Measurements from ENCODE around the gene TMIGD3. TPM values are rescaled to one million over a fixed set of nuclear protein-coding genes. Genes with fewer than 3 reads are reported as not detected.

TMIGD3 gene
- polyA plus RNA-seq, 1 donor (not counting 4 experiments of a cell fraction or from before 2014, with no cell fraction given): not detected

- Histone ChIP-seq H3K9me3 (ENCODE audit: control insufficient read depth, low read depth, low read length) (no peaks in the 10 kb centered on the region), H4K20me1 (ENCODE audit: control insufficient read depth, extremely low read depth, insufficient read depth, low read length) (no peaks in the 10 kb centered on the region), H3K27me3 (ENCODE audit: control insufficient read depth, extremely low read depth, insufficient read depth, low read length) (no peaks in the 10 kb centered on the region), H3K4me1 (ENCODE audit: control insufficient read depth, extremely low read depth, insufficient read depth, low read length) (no peaks in the 10 kb centered on the region), H3K79me2 (ENCODE audit: control insufficient read depth, insufficient read depth, low read length) (no peaks in the 10 kb centered on the region), H3K9ac (ENCODE audit: control insufficient read depth, extremely low read depth, insufficient read depth, low read length) (no peak overlapping the region), H3K27ac (ENCODE audit: control insufficient read depth, insufficient read depth, low read length) (no peak overlapping the region), H2AFZ (ENCODE audit: control insufficient read depth, low read length) (no peak overlapping the region), H3K4me3 (ENCODE audit: control insufficient read depth in 2 of 3, extremely low read depth in 1 of 3, insufficient read depth in 2 of 3, low read depth in 1 of 3, low read length in 3 of 3) (no peak overlapping the region), H3K4me2 (ENCODE audit: control insufficient read depth, extremely low read depth, insufficient read depth, low read depth, low read length) (no peak overlapping the region), H3K36me3 (ENCODE audit: control insufficient read depth in 2 of 2, extremely low read depth in 1 of 2, insufficient read depth in 2 of 2, low read length in 2 of 2) (peaks cover 0 to 1% of the 10 kb centered on the region in 2 experiments), H3K9me1 (ENCODE audit: control insufficient read depth, extremely low read depth, insufficient read depth, low read length) (no peaks in the 10 kb centered on the region)
- DNase-seq (ENCODE audit: low read depth, low spot score) (no peak), FAIRE-seq (no peak)
- no peak for TF ChIP-seq EZH2 (IDR thresholded peaks at IDR 0.05; ENCODE audit: low read length)
- TF ChIP-seq CTCF (optimal IDR thresholded peaks at IDR 0.05 in 1 of 3, IDR thresholded peaks at IDR 0.05 in 1 of 3, conservative IDR thresholded peaks at IDR 0.05 in 1 of 3; ENCODE audit: extremely low read depth in 1 of 3, insufficient read depth in 2 of 3, low read length in 3 of 3): no peak
- dilution Hi-C loops (cut with MboI; ENCODE audit: extremely low pct_ligation_motif_present, low sequenced_read_pairs): no loop called here
These were observed 35.3 kb downstream of the TMIGD3 start for GRCh38 chr1:111467865-111468716.

GRCh38 chr1:111466480-111466879 lies 37.0 kb downstream of the TMIGD3 start:
- no peak overlapping the region for H3K4me3 ChIP-seq (ENCODE audit: control insufficient read depth in 2 of 3, extremely low read depth in 1 of 3, insufficient read depth in 2 of 3, low read depth in 1 of 3, low read length in 3 of 3)
- dilution Hi-C loops (cut with MboI; ENCODE audit: extremely low pct_ligation_motif_present, low sequenced_read_pairs): no loop called here
- peaks cover 2 to 7% of the 10 kb centered on the region in 2 experiments for H3K36me3 ChIP-seq (ENCODE audit: control insufficient read depth in 2 of 2, extremely low read depth in 1 of 2, insufficient read depth in 2 of 2, low read length in 2 of 2)
- H3K9ac ChIP-seq (ENCODE audit: control insufficient read depth, extremely low read depth, insufficient read depth, low read length): no peak overlapping the region
- peaks cover 3% of the 10 kb centered on the region for H3K4me1 ChIP-seq (ENCODE audit: control insufficient read depth, extremely low read depth, insufficient read depth, low read length)
- H3K4me2 ChIP-seq (ENCODE audit: control insufficient read depth, extremely low read depth, insufficient read depth, low read depth, low read length): no peak overlapping the region
- no peak overlapping the region for H2AFZ ChIP-seq (ENCODE audit: control insufficient read depth, low read length)
- no peaks in the 10 kb centered on the region for H4K20me1 ChIP-seq (ENCODE audit: control insufficient read depth, extremely low read depth, insufficient read depth, low read length)
- TF ChIP-seq CTCF (optimal IDR thresholded peaks at IDR 0.05 in 1 of 3, IDR thresholded peaks at IDR 0.05 in 1 of 3, conservative IDR thresholded peaks at IDR 0.05 in 1 of 3; ENCODE audit: extremely low read depth in 1 of 3, insufficient read depth in 2 of 3, low read length in 3 of 3) (no peak), EZH2 (IDR thresholded peaks at IDR 0.05; ENCODE audit: low read length) (no peak)
- H3K9me3 ChIP-seq (ENCODE audit: control insufficient read depth, low read depth, low read length): no peaks in the 10 kb centered on the region
- no peak overlapping the region for H3K27ac ChIP-seq (ENCODE audit: control insufficient read depth, insufficient read depth, low read length)
- H3K9me1 ChIP-seq (ENCODE audit: control insufficient read depth, extremely low read depth, insufficient read depth, low read length): no peaks in the 10 kb centered on the region
- no peak for FAIRE-seq
- H3K79me2 ChIP-seq (ENCODE audit: control insufficient read depth, insufficient read depth, low read length): no peaks in the 10 kb centered on the region
- no peaks in the 10 kb centered on the region for H3K27me3 ChIP-seq (ENCODE audit: control insufficient read depth, extremely low read depth, insufficient read depth, low read length)
- DNase-seq (ENCODE audit: low read depth, low spot score): no peak
